Neuron (in vitro differentiated cells): Measurements from ENCODE around the gene C1QL4.
"Not testable (repeated sequence)": the region's sequence is repeated elsewhere in the genome, so short reads cannot be mapped to it uniquely, and the experiment has no call there.

Experiments used
- H2AFZ ChIP-seq: one replicate; pipeline ENCODE4 v1.6.1; 2013; ENCODE audit warnings: low read depth, mild to moderate bottlenecking, inconsistent platforms, low read length, moderate library complexity
- H3K27me3 ChIP-seq: one replicate; pipeline ENCODE4 v1.6.1; 2013; ENCODE audit warnings: low read length; ENCODE audit not compliant: insufficient read depth
- H3K36me3 ChIP-seq: one replicate; pipeline ENCODE4 v1.6.1; 2013; ENCODE audit warnings: low read length; ENCODE audit not compliant: insufficient read depth
- H3K4me1 ChIP-seq: one replicate; pipeline ENCODE4 v1.6.1; 2013; ENCODE audit warnings: low read length; ENCODE audit not compliant: insufficient read depth
- H3K4me3 ChIP-seq: 2 replicates; pipeline ENCODE4 v1.5.1; 2013; ENCODE audit warnings: mild to moderate bottlenecking, low read length, moderate library complexity
- H3K9me3 ChIP-seq: one replicate; pipeline ENCODE4 v1.6.1; 2013; ENCODE audit warnings: low read length

C1QL4 gene

DNA sequence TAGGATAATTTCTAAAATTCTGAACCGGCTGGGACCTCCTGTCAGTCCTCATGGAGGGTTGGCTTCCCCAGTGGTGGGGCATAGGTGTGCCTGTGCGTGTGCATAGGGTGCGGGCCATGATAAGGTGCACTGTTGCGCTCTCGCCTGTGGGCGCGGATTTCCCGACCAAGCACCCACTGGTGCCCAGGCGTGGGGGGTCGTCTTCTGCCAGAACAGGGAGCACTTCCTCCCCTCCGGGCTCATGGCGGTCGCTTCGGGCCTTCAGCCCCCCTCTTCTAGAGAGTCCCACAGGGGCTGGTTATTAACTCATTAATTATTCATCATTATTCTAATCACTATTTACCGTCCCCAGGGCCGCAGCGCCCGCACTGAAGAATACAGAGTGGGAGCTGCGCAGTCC lies 2.8 kb downstream of the C1QL4 start:
- H3K27me3 ChIP-seq: peaks cover 32% of the 10 kb centered on the region
- H3K4me1 ChIP-seq: peaks cover 21% of the 10 kb centered on the region
- H3K9me3 ChIP-seq: peaks cover 3% of the 10 kb centered on the region
- H3K4me3 ChIP-seq: no peak overlapping the region
- H3K36me3 ChIP-seq: peaks cover 14% of the 10 kb centered on the region
- H2AFZ ChIP-seq: no peak overlapping the region

GRCh38 chr12:49333778-49334177 lies 3.2 kb downstream of the C1QL4 start:
- not testable (repeated sequence) for H2AFZ ChIP-seq, H3K4me3 ChIP-seq, H3K9me3 ChIP-seq
- peaks cover 32% of the 10 kb centered on the region for H3K27me3 ChIP-seq
- H3K4me1 ChIP-seq: peaks cover 16% of the 10 kb centered on the region
- peaks cover 18% of the 10 kb centered on the region for H3K36me3 ChIP-seq

DNA sequence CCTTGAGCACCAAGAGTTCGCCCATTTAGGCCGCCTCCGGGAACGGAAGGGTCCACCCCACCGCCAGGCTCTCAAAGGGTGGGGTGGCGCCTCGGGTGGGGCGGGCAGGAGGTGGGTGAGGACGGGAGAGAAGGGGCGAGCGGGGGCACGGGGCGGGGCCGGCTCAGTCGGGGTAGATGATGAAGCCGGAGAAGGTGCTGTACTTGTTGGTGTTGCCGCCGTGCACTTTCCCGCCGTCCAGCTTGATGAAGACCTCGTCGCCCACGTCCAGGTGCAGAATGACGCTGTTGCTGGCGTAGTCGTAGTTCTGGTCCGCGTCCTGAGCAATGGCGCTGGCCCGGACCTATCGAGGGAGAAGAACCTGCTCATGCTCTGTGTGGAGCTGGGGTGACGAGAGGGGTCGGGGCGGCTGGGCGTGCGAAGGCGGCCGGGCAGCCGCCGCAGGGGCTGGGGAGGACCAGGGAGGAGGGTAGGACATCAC lies 4.1 kb downstream of the C1QL4 start:
- peaks cover 30% of the 10 kb centered on the region for H3K27me3 ChIP-seq
- H3K4me3 ChIP-seq: no peak overlapping the region
- H2AFZ ChIP-seq: no peak overlapping the region
- peaks cover 8% of the 10 kb centered on the region for H3K4me1 ChIP-seq
- H3K9me3 ChIP-seq: peaks cover 3% of the 10 kb centered on the region
- peaks cover 19% of the 10 kb centered on the region for H3K36me3 ChIP-seq

DNA sequence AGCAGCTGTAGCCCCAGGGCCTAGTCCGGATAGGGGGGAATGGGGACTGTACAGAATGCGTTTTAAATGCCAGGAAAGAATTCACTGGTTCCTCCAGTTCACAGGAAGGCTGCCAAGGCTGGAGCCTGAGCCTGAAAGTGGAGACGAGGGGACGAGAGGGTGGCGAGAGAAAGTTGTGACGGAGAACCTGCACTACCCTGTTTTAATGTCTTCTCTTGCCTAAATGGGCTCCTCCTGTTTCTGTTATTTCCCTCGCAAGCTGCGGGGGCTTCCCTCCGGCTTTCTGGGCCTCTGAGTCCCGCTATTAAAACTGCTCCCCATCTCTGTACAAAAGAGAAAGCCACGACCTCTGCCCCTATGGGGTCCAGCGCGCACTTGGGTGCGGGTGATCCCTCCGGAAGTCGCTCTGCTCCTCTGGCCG lies 4.5 kb downstream of the C1QL4 start:
- Histone ChIP-seq H3K36me3 (peaks cover 22% of the 10 kb centered on the region), H2AFZ (no peak overlapping the region), H3K4me1 (peaks cover 3% of the 10 kb centered on the region), H3K9me3 (peaks cover 3% of the 10 kb centered on the region), H3K4me3 (no peak overlapping the region), H3K27me3 (peaks cover 27% of the 10 kb centered on the region)

- Histone ChIP-seq H3K36me3 (peaks cover 29% of the 10 kb centered on the region), H2AFZ (no peak overlapping the region), H3K9me3 (peaks cover 3% of the 10 kb centered on the region), H3K4me1 (no peaks in the 10 kb centered on the region), H3K4me3 (no peak overlapping the region), H3K27me3 (peaks cover 21% of the 10 kb centered on the region)
These were observed 5.4 kb downstream of the C1QL4 start for GRCh38 chr12:49331380-49332222.

DNA sequence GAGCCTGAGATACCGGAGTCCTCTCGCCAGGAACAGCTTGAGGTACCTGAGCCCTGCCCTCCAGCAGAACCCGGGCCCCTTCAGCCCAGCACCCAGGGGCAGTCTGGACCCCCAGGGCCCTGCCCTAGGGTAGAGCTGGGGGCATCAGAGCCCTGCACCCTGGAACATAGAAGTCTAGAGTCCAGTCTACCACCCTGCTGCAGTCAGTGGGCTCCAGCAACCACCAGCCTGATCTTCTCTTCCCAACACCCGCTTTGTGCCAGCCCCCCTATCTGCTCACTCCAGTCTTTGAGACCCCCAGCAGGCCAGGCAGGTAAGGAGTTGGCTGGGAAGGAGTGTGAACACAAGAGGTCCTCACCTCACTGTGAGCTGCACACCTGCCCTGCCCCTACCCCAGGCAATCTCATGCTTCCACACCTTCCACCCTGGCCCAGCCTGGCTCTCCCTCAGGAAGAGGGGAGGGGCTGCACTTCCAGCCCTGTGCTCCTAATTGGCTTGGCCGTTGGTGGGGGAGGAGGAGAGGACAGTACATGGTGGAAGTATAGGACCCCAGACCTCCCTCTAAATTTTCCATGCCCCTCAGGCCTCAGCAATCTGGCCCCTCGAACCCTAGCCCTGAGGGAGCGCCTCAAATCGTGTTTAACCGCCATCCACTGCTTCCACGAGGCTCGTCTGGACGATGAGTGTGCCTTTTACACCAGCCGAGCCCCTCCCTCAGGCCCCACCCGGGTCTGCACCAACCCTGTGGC lies 6.2 kb downstream of the C1QL4 start:
- Histone ChIP-seq H3K4me1 (no peaks in the 10 kb centered on the region), H3K4me3 (no peak overlapping the region), H3K9me3 (peaks cover 2% of the 10 kb centered on the region), H3K36me3 (peaks cover 35% of the 10 kb centered on the region), H2AFZ (no peak overlapping the region), H3K27me3 (peaks cover 13% of the 10 kb centered on the region)

- no peak overlapping the region for H3K4me3 ChIP-seq
- peaks cover 6% of the 10 kb centered on the region for H3K27me3 ChIP-seq
- no peaks in the 10 kb centered on the region for H3K4me1 ChIP-seq
- no peak overlapping the region for H2AFZ ChIP-seq
- no peaks in the 10 kb centered on the region for H3K9me3 ChIP-seq
- peaks cover 35% of the 10 kb centered on the region for H3K36me3 ChIP-seq
These were observed 6.9 kb downstream of the C1QL4 start for GRCh38 chr12:49330032-49330619.

GRCh38 chr12:49328816-49329215 lies 8.2 kb downstream of the C1QL4 start:
- Histone ChIP-seq H3K36me3 (peaks cover 35% of the 10 kb centered on the region), H3K27me3 (no peaks in the 10 kb centered on the region), H2AFZ (no peak overlapping the region), H3K4me3 (no peak overlapping the region), H3K9me3 (no peaks in the 10 kb centered on the region), H3K4me1 (peaks cover 3% of the 10 kb centered on the region)

GRCh38 chr12:49327887-49328286 lies 9.1 kb downstream of the C1QL4 start:
- Histone ChIP-seq H3K36me3 (peaks cover 35% of the 10 kb centered on the region), H3K27me3 (no peaks in the 10 kb centered on the region), H3K4me3 (no peak overlapping the region), H3K9me3 (no peaks in the 10 kb centered on the region), H2AFZ (no peak overlapping the region), H3K4me1 (peaks cover 10% of the 10 kb centered on the region)

GRCh38 chr12:49327368-49327767 lies 9.6 kb downstream of the C1QL4 start:
- peaks cover 11% of the 10 kb centered on the region for H3K4me1 ChIP-seq
- H2AFZ ChIP-seq: no peak overlapping the region
- H3K4me3 ChIP-seq: no peak overlapping the region
- H3K27me3 ChIP-seq: no peaks in the 10 kb centered on the region
- H3K36me3 ChIP-seq: peaks cover 35% of the 10 kb centered on the region
- H3K9me3 ChIP-seq: no peaks in the 10 kb centered on the region

DNA sequence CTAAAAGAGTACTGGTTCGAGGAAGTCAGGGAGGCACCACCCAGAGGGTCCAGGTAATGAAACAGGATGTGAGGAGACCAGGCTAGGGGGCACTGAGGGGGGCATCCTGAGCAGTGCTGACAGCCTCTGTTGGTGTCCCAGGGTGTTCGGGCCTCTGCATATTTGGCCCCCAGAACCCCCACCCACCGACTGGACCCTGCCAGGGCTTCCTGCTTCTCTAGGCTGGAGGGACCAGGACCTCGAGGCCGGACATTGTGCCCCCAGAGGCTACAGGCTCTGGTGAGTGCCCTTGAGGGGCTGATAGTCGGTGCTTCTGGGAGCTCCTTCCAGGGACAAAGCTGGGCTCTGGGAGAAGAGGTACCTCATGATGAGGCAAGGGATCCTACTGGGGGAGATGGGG lies 11.4 kb downstream of the C1QL4 start:
- H2AFZ ChIP-seq: no peak overlapping the region
- peaks cover 32% of the 10 kb centered on the region for H3K36me3 ChIP-seq
- H3K4me3 ChIP-seq: no peak overlapping the region
- H3K27me3 ChIP-seq: no peaks in the 10 kb centered on the region
- H3K9me3 ChIP-seq: no peaks in the 10 kb centered on the region
- H3K4me1 ChIP-seq: peaks cover 13% of the 10 kb centered on the region

DNA sequence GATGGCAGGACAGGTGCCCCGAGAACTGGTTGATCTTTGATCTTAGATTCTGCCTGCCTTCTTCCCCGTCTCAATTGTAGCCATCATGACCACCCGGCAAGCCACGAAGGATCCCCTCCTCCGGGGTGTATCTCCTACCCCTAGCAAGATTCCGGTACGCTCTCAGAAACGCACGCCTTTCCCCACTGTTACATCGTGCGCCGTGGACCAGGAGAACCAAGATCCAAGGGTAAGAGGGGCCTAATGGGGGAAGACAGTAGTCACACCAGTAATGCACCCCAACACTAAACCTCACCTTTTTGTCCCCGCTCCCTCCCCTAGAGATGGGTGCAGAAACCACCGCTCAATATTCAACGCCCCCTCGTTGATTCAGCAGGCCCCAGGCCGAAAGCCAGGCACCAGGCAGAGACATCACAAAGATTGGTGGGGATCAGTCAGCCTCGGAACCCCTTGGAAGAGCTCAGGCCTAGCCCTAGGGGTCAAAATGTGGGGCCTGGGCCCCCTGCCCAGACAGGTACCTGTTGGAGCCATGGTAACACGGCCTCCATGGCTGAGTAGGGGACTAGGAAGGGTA lies 13.4 kb downstream of the C1QL4 start:
- no peaks in the 10 kb centered on the region for H3K27me3 ChIP-seq
- H3K9me3 ChIP-seq: no peaks in the 10 kb centered on the region
- peaks cover 13% of the 10 kb centered on the region for H3K4me1 ChIP-seq
- peak overlapping the region; percentile 95 for H2AFZ ChIP-seq
- peaks cover 16% of the 10 kb centered on the region for H3K36me3 ChIP-seq
- H3K4me3 ChIP-seq: peak overlapping the region; percentile 96
